Ecto neural progenitor cell (in vitro differentiated cells): ENCODE measurements around the gene UNC13C.

Source experiments
- DNase-seq: peaks from one replicate; pipeline ENCODE4 v3.0.0-alpha.2; 2018; ENCODE audit warnings: low spot score

Gene UNC13C

DNA sequence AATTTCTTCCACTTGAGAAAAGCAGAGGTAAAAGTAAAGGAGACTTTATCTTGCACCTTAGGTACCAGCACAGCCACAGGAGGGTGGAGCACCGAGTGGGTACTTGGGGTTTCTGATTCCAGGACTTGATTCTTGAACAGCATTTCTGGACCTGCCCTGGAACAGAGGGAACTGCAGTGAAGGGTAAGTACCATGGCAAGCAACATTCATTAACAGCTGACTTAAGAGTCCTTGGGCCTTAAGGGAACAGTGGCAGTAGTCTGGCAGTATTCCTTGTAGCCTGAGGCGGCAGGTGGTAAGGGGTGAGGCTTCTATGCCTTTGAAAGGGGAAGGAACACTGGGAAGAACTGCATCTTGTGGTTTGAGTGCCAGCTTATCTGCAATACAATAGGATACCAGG, 666.6 kb downstream of the UNC13C start:
- no peak for DNase-seq

DNA sequence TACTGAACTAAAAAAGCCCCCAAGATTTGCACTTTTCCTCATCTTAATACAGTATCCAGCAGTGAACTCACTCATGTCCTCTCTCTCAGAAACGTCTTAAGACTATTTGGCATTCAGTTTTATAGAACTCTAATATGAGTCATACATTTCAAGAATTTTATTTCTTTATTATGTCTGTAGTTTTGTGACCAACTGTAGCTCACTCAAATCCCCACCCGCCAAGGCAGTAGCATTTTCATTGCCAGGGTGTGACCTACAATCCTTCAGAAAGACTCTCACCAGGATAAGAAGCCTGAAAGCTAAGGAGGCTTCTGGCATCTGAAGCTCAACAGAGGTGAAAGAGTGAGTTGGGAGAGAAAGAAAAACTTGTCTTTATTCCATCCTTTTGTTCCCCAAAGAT, 681.4 kb downstream of the UNC13C start:
- DNase-seq = no peak

DNA sequence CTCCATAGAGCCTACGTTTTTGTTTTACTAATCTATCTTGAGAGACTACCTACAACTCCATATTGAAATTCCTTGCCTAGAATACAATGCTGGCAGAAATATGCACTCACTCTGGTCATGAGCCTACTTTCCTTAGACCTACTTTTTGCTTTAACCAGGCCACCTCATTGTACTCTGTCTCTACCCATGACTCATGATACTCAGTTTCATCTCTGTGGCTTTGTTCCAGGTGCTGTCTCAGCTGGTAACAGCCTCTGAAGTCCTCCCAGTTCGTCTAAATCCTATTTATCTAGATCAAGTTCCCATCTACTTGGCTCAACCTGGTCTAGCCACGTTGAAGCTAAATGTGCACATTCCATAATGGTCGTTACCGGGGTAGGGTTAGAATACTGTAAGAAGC, 682.1 kb downstream of the UNC13C start:
- DNase-seq = no peak

DNA sequence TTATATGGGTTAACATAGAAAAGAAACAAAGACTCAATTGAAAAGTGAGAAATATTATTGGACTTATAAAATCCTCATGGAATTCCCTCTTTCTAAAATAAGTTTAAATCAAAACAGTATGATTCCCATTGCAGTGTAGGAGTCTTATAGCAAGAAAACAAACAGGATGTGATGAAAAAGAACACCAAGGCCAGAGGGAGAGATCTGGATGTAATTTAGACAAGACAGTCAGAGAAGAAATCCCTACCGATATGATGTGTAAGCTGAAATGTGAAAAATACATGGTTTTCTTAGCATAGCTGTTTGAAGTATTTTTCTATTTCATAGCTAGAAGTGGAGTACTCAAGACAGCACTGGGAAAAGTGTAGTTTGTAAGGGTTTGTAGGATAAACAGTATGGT, 697.0 kb downstream of the UNC13C start:
- no peak for DNase-seq

DNA sequence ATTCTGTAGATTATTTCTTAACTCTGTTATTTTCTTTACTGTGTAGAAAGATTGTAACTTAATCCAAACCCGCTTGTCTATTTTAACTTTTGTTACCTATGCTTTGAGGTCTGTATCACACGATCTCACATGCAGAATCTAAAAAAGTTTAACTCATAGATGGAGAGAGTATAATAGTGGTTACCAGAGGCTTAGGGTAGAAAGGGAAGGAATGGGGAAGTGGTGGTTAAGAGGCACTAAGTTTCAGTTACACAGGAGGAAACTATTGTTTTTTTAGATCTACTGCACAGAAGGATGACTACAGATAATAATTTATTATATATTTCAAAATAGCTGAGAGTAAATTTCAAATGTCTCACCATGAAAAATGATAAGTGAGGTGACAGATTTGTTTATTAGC, 703.3 kb downstream of the UNC13C start:
- DNase-seq = no peak
